ENCODE measurements around the gene CA9.

- TF ChIP-seq CTCF (IDR thresholded peaks at IDR 0.05), result no peak
- no peak for TF ChIP-seq POLR2A (IDR thresholded peaks at IDR 0.05)
- peak in 1 of 3 donors; percentile 11 for TF ChIP-seq POLR2AphosphoS5 (IDR thresholded peaks at IDR 0.05)
These were observed 8.3 kb downstream of the CA9 start for GRCh38 chr9:35682051-35682450.

Measured in transverse colon (tissue), 4 donors.